NCI-H2107 (cell line): ENCODE data around the gene LRCH3.
A peak's percentile ranks its signal among the peaks of the same experiment; 100 is the strongest.

Source experiments
- DNase-seq: peaks from one replicate; lab custom pipeline; 2025; lab: John Stamatoyannopoulos, UW

The LRCH3 gene

GRCh38 chr3:197791113-197791891 is at the start of gene LRCH3:
TSS of gene LRCH3 (plus strand) at chr3:197791254. CDS start at chr3:197791279, 25 bp downstream.
- peak; percentile 87 for DNase-seq

GRCh38 chr3:197742787-197743186 is 48.3 kb upstream of the LRCH3 start:
- no peak for DNase-seq

- no peak for DNase-seq
These were observed 44.8 kb upstream of the LRCH3 start for GRCh38 chr3:197746209-197746608.

- DNase-seq: no peak
These were observed 44.2 kb upstream of the LRCH3 start for GRCh38 chr3:197746801-197747237.

- no peak for DNase-seq
These were observed 42.3 kb upstream of the LRCH3 start for GRCh38 chr3:197748597-197749314.

GRCh38 chr3:197749315-197749600 is 41.8 kb upstream of the LRCH3 start:
- DNase-seq: peak; percentile 74

- DNase-seq: peak; percentile 96
These were observed 41.3 kb upstream of the LRCH3 start, which contains the start of gene FYTTD1 for GRCh38 chr3:197749601-197750395. TSS of gene FYTTD1 (plus strand) at chr3:197749883. CDS start at chr3:197749972, 89 bp downstream.

- peak; percentile 66 for DNase-seq
These were observed 40.6 kb upstream of the LRCH3 start for GRCh38 chr3:197750396-197750831.

- no peak for DNase-seq
These were observed 40.0 kb upstream of the LRCH3 start for GRCh38 chr3:197750858-197751737.

- DNase-seq: no peak
These were observed 38.9 kb upstream of the LRCH3 start for GRCh38 chr3:197752107-197752506.

- DNase-seq: no peak
These were observed 37.8 kb upstream of the LRCH3 start for GRCh38 chr3:197753263-197753662.

GRCh38 chr3:197756704-197757103 is 34.4 kb upstream of the LRCH3 start:
- no peak for DNase-seq

GRCh38 chr3:197758512-197758911 is 32.5 kb upstream of the LRCH3 start:
- no peak for DNase-seq

GRCh38 chr3:197761784-197762183 is 29.3 kb upstream of the LRCH3 start:
- no peak for DNase-seq

- DNase-seq: no peak
These were observed 15.7 kb upstream of the LRCH3 start for GRCh38 chr3:197775317-197775716.

GRCh38 chr3:197782230-197782629 is 8.8 kb upstream of the LRCH3 start:
- no peak for DNase-seq

- DNase-seq: no peak
These were observed 7.0 kb upstream of the LRCH3 start for GRCh38 chr3:197784019-197784585.

- DNase-seq: no peak
These were observed 3.6 kb upstream of the LRCH3 start for GRCh38 chr3:197787412-197787811.

GRCh38 chr3:197789309-197789708 is 1.7 kb upstream of the LRCH3 start:
- no peak for DNase-seq

- DNase-seq: no peak
These were observed 1.0 kb upstream of the LRCH3 start for GRCh38 chr3:197790033-197790432.
